ENCODE data around the gene DNAJB2. TPM values are rescaled to one million over a fixed set of nuclear protein-coding genes. Genes with fewer than 3 reads are reported as not detected.

Gene DNAJB2
- total RNA-seq, 4 donors from 2014 or later = 22.7 to 95.0 (median 54.3) TPM

DNA sequence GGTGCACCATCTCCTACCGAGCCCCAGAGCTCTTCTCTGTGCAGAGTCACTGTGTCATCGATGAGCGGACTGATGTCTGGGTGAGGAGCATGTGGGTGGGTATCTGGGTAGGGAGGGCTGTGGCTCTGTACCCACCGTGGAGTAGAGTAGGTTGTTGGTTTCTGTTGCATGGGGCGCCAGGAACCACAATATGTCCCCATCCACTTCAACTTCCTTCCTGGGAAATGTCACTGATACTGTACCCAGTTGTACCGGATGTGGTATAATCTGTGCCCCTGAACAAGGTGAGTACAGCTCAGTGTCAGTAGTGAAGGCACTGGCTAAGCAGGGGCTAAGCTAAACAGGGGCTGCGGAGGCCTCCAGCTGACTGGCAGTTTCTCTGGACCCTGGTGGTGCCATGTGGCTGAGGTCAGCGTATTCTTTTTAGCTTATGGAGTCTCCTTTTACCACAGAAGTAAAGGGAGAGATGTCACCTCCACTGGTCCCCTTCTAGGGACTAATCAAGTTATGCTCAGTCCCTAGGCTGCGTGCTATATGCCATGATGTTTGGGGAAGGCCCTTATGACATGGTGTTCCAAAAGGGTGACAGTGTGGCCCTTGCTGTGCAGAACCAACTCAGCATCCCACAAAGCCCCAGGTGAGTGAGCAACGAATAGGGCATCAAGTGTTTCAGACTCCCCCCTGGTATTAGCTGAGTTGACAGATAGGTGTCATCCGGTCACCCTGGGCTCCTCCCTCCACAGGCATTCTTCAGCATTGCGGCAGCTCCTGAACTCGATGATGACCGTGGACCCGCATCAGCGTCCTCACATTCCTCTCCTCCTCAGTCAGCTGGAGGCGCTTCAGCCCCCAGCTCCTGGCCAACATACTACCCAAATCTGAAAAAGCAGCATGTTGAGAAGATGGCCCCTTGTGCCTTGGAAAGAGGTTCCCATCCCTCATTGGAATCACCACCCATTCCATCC lies 31.2 kb upstream of the DNAJB2 start:
- WGBS, 2 donors (ENCODE audit: low coverage in 1 of 2) = 76 to 78% methylated on average over 11 to 17 of the region's 17 CpGs
- Histone ChIP-seq H3K4me1 (peaks cover 47 to 77% (median 71%) of the 10 kb centered on the region in 4 donors), H3K4me3 (peak overlapping the region in 1 of 4 donors; percentile 31), H3K27me3 (no peaks in the 10 kb centered on the region), H3K9me3 (no peaks in the 10 kb centered on the region), H3K27ac (peak overlapping the region; percentile 94 to 97 (median 94)), H3K36me3 (no peaks in the 10 kb centered on the region)
- in situ Hi-C loops (cut with MboI; ENCODE audit: low pct_ligation_motif_present in 1 of 4, low pct_unique_long_range_greater_than_20kb in 1 of 4, low sequenced_read_pairs in 3 of 4) (no loop called here), intact Hi-C loops (cut with DNase I; ENCODE audit: low total_unique reads) (loop anchor here (10.0 kb wide), 1 partner anchor 1613 kb away; no protein-coding TSS in a partner anchor)
- TF ChIP-seq CTCF (IDR thresholded peaks at IDR 0.05) = no peak
- TF ChIP-seq POLR2A (IDR thresholded peaks at IDR 0.05) = peak; percentile 32
- TF ChIP-seq POLR2AphosphoS5 (IDR thresholded peaks at IDR 0.05) = peak in 2 of 3 donors; percentile 29 to 64
- TF ChIP-seq EP300 (IDR thresholded peaks at IDR 0.05; ENCODE audit: low read depth) = no peak
- DNase-seq = peak; percentile 46

DNA sequence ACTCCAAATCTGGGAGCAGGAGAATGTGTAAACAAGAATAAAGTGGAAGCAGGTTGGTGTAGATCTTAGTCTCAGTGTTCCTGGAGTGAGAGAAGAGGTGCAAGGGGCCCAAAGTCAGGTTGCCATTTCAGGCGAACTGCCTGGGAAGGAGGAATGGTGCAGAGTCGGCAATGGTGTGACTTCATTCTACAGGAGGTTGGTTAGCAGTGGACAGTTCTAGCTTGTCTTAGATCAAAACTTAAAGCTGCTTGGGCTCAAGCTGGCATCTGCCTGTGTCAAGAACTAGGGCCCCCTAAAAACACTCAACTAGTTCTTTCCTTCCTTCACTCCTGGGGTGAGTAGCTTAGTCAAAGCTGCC lies 30.3 kb upstream of the DNAJB2 start:
- 30 to 59% methylated on average over 2 of the region's 2 CpGs for WGBS, 2 donors (ENCODE audit: low coverage in 1 of 2)

GRCh38 chr2:219249203-219249980 lies 29.8 kb upstream of the DNAJB2 start:
- Histone ChIP-seq H3K9me3 (no peaks in the 10 kb centered on the region), H3K4me1 (peaks cover 47 to 85% (median 77%) of the 10 kb centered on the region in 4 donors), H3K27ac (peak overlapping the region; percentile 94 to 97 (median 94)), H3K4me3 (peak overlapping the region in 2 of 4 donors; percentile 2 to 31), H3K36me3 (no peaks in the 10 kb centered on the region), H3K27me3 (no peaks in the 10 kb centered on the region)
- WGBS, 2 donors (ENCODE audit: low coverage in 1 of 2) = 13% methylated on average over 7 of the region's 7 CpGs; no CpG with 5 or more reads in 1 of the 2 donors
- DNase-seq = peak; percentile 94
- in situ Hi-C loops (cut with MboI; ENCODE audit: low pct_ligation_motif_present in 1 of 4, low pct_unique_long_range_greater_than_20kb in 1 of 4, low sequenced_read_pairs in 3 of 4) (no loop called here), intact Hi-C loops (cut with DNase I; ENCODE audit: low total_unique reads) (loop anchor here (10.0 kb wide), 1 partner anchor 1615 kb away; no protein-coding TSS in a partner anchor)
- TF ChIP-seq POLR2A (IDR thresholded peaks at IDR 0.05) (peak; percentile 74), POLR2AphosphoS5 (IDR thresholded peaks at IDR 0.05) (peak; percentile 67 to 89 (median 86)), EP300 (IDR thresholded peaks at IDR 0.05; ENCODE audit: low read depth) (no peak)

More for the DNA sequence above, 30.3 kb upstream of the DNAJB2 start:
- Histone ChIP-seq H3K36me3 (no peaks in the 10 kb centered on the region), H3K27ac (peak overlapping the region; percentile 94 to 97 (median 94)), H3K4me1 (peaks cover 47 to 79% (median 75%) of the 10 kb centered on the region in 4 donors), H3K9me3 (no peaks in the 10 kb centered on the region), H3K4me3 (peak overlapping the region in 1 of 4 donors; percentile 31), H3K27me3 (no peaks in the 10 kb centered on the region)
- intact Hi-C loops (cut with DNase I; ENCODE audit: low total_unique reads) (loop anchor here (10.0 kb wide), 1 partner anchor 1614 kb away; no protein-coding TSS in a partner anchor), in situ Hi-C loops (cut with MboI; ENCODE audit: low pct_ligation_motif_present in 1 of 4, low pct_unique_long_range_greater_than_20kb in 1 of 4, low sequenced_read_pairs in 3 of 4) (no loop called here)
- no peak for DNase-seq
- TF ChIP-seq CTCF (IDR thresholded peaks at IDR 0.05) (no peak), EP300 (IDR thresholded peaks at IDR 0.05; ENCODE audit: low read depth) (no peak), POLR2AphosphoS5 (IDR thresholded peaks at IDR 0.05) (no peak), POLR2A (IDR thresholded peaks at IDR 0.05) (no peak)

DNA sequence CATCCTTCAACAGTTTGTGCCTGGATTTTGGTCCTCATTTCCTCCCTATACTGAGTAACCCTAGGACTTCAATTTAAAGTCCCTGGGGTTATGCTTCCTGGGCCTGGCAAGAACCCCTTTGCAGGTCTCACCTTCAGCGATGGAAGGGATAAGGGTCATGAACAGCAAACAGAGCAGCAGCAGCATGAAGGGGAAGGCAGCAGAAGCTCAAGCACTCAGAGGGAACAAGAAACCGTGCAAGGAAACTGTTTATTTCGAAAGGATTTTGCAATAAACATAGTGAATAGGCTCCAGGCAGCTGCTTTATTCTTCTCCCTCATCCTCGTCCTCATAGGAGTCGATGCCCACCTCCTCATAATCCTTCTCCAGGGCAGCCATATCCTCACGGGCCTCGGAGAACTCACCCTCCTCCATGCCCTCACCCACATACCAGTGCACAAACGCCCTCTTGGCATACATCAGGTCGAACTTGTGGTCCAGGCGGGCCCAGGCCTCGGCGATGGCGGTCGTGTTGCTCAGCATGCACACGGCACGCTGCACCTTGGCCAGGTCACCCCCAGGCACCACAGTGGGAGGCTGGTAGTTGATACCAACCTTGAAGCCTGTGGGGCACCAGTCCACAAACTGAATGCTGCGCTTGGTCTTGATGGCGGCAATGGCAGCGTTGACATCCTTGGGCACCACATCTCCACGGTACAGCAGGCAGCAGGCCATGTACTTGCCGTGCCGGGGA lies 29.0 kb upstream of the DNAJB2 start:
- Histone ChIP-seq H3K27ac (peak overlapping the region; percentile 94 to 97 (median 94)), H3K4me3 (peak overlapping the region in 2 of 4 donors; percentile 2 to 31), H3K4me1 (peaks cover 42 to 83% (median 77%) of the 10 kb centered on the region in 4 donors), H3K36me3 (no peaks in the 10 kb centered on the region), H3K27me3 (no peaks in the 10 kb centered on the region), H3K9me3 (no peaks in the 10 kb centered on the region)
- TF ChIP-seq POLR2A (IDR thresholded peaks at IDR 0.05) (no peak), CTCF (IDR thresholded peaks at IDR 0.05) (no peak), EP300 (IDR thresholded peaks at IDR 0.05; ENCODE audit: low read depth) (no peak), POLR2AphosphoS5 (IDR thresholded peaks at IDR 0.05) (no peak)
- in situ Hi-C loops (cut with MboI; ENCODE audit: low pct_ligation_motif_present in 1 of 4, low pct_unique_long_range_greater_than_20kb in 1 of 4, low sequenced_read_pairs in 3 of 4) (no loop called here), intact Hi-C loops (cut with DNase I; ENCODE audit: low total_unique reads) (no loop called here)
- WGBS, 2 donors (ENCODE audit: low coverage in 1 of 2) = 67% methylated on average over 22 of the region's 22 CpGs; no CpG with 5 or more reads in 1 of the 2 donors
- no peak for DNase-seq
